ENCODE measurements around the gene YTHDF1. TPM values are rescaled to one million over a fixed set of nuclear protein-coding genes. Genes with fewer than 3 reads are reported as not detected.

YTHDF1 gene
- total and polyA plus RNA-seq, 8 donors, result 11.1 to 24.0 (median 15.9) TPM

DNA sequence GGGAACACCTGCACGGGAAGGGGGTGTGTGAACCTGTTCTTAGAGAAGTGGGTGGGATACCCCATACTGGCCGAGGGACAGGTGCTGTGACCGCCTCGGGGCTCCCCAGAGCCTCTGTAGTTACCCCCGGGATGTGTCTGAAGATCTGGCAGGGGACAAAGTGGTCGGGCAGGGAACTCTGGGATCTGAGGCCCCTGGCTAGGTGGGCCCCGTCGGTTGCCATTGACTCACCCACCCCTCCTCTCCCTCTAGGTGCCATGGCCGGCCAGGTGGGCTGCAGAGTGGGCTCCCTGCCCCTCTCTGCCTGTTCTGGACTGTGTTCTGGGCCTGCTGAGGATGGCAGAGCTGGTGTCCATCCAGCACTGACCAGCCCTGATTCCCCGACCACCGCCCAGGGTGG is 24.1 kb upstream of the YTHDF1 start:
- Histone ChIP-seq H3K36me3 (no peaks in the 10 kb centered on the region), H3K27me3 (peaks cover 0 to 3% (median 0%) of the 10 kb centered on the region in 4 donors), H3K4me3 (no peak overlapping the region), H3K4me1 (no peaks in the 10 kb centered on the region), H3K27ac (no peak overlapping the region), H3K9me3 (no peaks in the 10 kb centered on the region)
- FAIRE-seq, result no peak
- WGBS, 2 donors, result 73 to 77% methylated on average over 9 to 11 of the region's 11 CpGs
- no peak for ATAC-seq
- TF ChIP-seq, protein P1, sequence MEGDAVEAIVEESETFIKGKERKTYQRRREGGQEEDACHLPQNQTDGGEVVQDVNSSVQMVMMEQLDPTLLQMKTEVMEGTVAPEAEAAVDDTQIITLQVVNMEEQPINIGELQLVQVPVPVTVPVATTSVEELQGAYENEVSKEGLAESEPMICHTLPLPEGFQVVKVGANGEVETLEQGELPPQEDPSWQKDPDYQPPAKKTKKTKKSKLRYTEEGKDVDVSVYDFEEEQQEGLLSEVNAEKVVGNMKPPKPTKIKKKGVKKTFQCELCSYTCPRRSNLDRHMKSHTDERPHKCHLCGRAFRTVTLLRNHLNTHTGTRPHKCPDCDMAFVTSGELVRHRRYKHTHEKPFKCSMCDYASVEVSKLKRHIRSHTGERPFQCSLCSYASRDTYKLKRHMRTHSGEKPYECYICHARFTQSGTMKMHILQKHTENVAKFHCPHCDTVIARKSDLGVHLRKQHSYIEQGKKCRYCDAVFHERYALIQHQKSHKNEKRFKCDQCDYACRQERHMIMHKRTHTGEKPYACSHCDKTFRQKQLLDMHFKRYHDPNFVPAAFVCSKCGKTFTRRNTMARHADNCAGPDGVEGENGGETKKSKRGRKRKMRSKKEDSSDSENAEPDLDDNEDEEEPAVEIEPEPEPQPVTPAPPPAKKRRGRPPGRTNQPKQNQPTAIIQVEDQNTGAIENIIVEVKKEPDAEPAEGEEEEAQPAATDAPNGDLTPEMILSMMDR (IDR thresholded peaks at IDR 0.05), result no peak
- DNase-seq, result no peak
- intact Hi-C loops (cut with DNase I), result no loop called here

DNA sequence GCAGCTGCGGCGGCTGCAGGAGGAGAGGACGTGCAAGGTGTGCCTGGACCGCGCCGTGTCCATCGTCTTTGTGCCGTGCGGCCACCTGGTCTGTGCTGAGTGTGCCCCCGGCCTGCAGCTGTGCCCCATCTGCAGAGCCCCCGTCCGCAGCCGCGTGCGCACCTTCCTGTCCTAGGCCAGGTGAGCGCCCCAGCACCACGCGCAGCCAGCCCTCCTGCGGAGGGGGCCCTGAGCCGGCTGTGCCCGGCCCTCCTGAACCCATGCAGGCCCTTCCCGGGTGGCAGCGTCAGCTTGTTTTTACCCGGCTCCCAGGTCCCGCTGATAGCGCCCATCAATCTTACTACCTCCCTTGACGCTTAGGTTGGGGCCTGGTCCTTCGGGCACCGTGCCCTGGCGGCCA is 23.5 kb upstream of the YTHDF1 start:
- TF ChIP-seq, protein P1 (IDR thresholded peaks at IDR 0.05), result no peak
- Histone ChIP-seq H3K27me3 (peaks cover 0 to 3% (median 0%) of the 10 kb centered on the region in 4 donors), H3K9me3 (no peaks in the 10 kb centered on the region), H3K27ac (no peak overlapping the region), H3K4me1 (no peaks in the 10 kb centered on the region), H3K4me3 (no peak overlapping the region), H3K36me3 (no peaks in the 10 kb centered on the region)
- 78 to 83% methylated on average over 30 of the region's 30 CpGs for WGBS, 2 donors
- no peak for FAIRE-seq
- peak in 1 of 6 donors; percentile 62 for DNase-seq
- intact Hi-C loops (cut with DNase I), result no loop called here
- ATAC-seq, result no peak

DNA sequence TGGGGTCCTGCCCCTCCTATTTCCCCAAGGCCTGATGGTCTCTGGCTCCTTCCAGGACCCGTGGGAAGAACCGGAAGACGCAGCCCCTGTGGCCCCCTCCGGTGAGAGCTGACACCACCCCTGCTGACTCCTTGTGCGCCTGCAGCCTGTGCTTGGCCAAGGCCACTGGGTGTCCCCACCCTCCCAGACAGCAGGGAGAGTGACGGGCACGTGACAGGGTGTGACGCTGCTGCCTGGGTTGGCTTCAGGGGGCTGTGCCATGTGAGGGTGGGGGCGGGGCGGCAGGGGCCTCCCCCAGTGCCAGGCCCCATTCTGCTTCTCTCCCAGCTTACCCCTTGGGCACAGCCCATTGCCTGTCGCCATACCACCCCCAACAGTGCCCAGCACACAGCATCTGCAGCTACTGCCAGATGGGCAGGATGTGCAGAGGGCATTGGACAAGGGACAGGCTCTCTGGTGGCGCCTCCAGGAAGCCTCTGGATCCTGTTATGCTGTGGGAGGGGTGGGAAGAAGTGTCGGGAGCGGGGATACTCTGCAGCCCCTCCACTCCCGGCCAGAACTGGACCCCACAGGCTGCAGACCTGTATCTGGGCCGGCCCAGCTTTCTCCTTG is 22.7 kb upstream of the YTHDF1 start:
- no peaks in the 10 kb centered on the region for H3K36me3 ChIP-seq
- H3K27ac ChIP-seq, result no peak overlapping the region
- FAIRE-seq (no peak), DNase-seq (peak in 1 of 6 donors; percentile 47), ATAC-seq (no peak)
- H3K4me3 ChIP-seq, result no peak overlapping the region
- no peaks in the 10 kb centered on the region for H3K4me1 ChIP-seq
- TF ChIP-seq, protein P1 (IDR thresholded peaks at IDR 0.05), result no peak
- no peaks in the 10 kb centered on the region for H3K9me3 ChIP-seq
- WGBS, 2 donors, result 39 to 46% methylated on average over 14 to 16 of the region's 16 CpGs
- intact Hi-C loops (cut with DNase I), result no loop called here
- H3K27me3 ChIP-seq, result peaks cover 0 to 3% (median 0%) of the 10 kb centered on the region in 4 donors

DNA sequence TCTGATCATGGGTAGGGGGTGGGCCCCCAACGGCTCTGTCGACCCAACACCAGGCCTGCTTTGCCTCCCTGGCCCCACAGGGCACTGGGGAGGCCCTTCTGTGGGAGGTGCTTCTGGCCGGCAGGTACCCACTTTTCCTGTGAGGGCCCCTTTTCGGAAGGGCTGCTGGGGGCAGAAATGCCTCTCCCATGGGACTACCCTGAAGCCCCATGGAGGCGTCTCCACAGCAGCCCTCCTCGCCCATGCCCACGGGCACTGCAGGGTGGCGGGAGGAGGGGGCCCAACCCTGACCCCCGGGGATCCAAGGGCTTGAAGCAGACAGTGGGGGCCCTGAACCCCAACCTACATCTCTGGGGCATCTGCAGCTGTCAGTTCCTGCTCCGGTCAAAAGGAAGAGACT is 22.1 kb upstream of the YTHDF1 start:
- FAIRE-seq, result no peak
- TF ChIP-seq, protein P1 (IDR thresholded peaks at IDR 0.05), result no peak
- no peaks in the 10 kb centered on the region for H3K36me3 ChIP-seq
- no peak overlapping the region for H3K27ac ChIP-seq
- intact Hi-C loops (cut with DNase I), result no loop called here
- H3K4me3 ChIP-seq, result no peak overlapping the region
- ATAC-seq, result no peak
- 58 to 79% methylated on average over 10 of the region's 10 CpGs for WGBS, 2 donors
- H3K27me3 ChIP-seq, result peaks cover 0 to 3% (median 0%) of the 10 kb centered on the region in 4 donors
- DNase-seq, result peak in 1 of 6 donors; percentile 60
- no peaks in the 10 kb centered on the region for H3K4me1 ChIP-seq
- no peaks in the 10 kb centered on the region for H3K9me3 ChIP-seq

DNA sequence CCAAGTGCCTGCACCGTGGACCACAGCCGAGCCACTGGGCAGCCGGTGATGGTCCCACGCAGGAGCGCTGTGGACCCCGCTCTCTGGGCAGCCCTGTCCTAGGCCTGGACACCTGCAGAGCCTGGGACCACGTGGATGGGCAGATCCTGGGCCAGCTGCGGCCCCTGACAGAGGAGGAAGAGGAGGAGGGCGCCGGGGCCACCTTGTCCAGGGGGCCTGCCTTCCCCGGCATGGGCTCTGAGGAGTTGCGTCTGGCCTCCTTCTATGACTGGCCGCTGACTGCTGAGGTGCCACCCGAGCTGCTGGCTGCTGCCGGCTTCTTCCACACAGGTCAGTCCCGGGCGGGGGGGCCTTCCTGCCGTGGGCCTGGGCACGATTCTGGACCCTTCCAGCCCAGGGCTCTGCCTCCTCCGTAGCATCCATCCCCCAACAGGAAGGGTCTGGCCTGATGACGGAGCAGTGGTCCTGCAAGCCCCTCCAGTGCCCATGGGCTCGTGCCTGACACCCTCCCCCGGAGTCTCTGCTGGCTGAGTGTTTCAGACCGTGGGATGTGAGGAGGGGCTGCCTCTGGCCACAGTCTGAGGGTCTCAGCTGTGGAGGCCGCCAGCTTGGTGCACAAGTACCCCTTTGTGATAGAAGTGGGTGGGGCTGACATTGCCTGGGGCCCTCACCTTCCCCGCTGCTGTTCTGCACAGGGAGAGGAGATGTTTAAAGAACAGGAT is 20.3 kb upstream of the YTHDF1 start:
- Histone ChIP-seq H3K4me3 (no peak overlapping the region), H3K4me1 (no peaks in the 10 kb centered on the region), H3K9me3 (no peaks in the 10 kb centered on the region), H3K27me3 (peaks cover 0 to 3% (median 0%) of the 10 kb centered on the region in 4 donors), H3K27ac (no peak overlapping the region), H3K36me3 (no peaks in the 10 kb centered on the region)
- intact Hi-C loops (cut with DNase I), result no loop called here
- ATAC-seq (no peak), FAIRE-seq (no peak), DNase-seq (peak in 1 of 6 donors; percentile 69)
- TF ChIP-seq, protein P1 (IDR thresholded peaks at IDR 0.05), result no peak
- WGBS, 2 donors, result 69 to 77% methylated on average over 24 to 26 of the region's 26 CpGs
